ENCODE results near the gene CX3CR1.

Gene CX3CR1

GRCh38 chr3:39277893-39278615, 1.8 kb downstream of the CX3CR1 start:
- 70% methylated on average over 5 of the region's 5 CpGs for WGBS
- Histone ChIP-seq H3K9me3 (ENCODE audit: insufficient read depth, low read depth, low read length) (no peaks in the 10 kb centered on the region), H3K27me3 (ENCODE audit: insufficient read depth, low read length) (no peaks in the 10 kb centered on the region), H3K4me1 (ENCODE audit: insufficient read depth, low read length) (no peaks in the 10 kb centered on the region), H3K4me3 (ENCODE audit: low read length) (no peak overlapping the region), H3K27ac (ENCODE audit: low read depth, low read length) (no peak overlapping the region), H3K9ac (ENCODE audit: low read depth, low read length) (no peak overlapping the region), H3K36me3 (ENCODE audit: insufficient read depth, low read length) (no peaks in the 10 kb centered on the region)

GRCh38 chr3:39276746-39277145, 3.1 kb downstream of the CX3CR1 start:
- no peaks in the 10 kb centered on the region for H3K9me3 ChIP-seq (ENCODE audit: insufficient read depth, low read depth, low read length)
- H3K27ac ChIP-seq (ENCODE audit: low read depth, low read length), result no peak overlapping the region
- no peaks in the 10 kb centered on the region for H3K36me3 ChIP-seq (ENCODE audit: insufficient read depth, low read length)
- H3K4me1 ChIP-seq (ENCODE audit: insufficient read depth, low read length), result no peaks in the 10 kb centered on the region
- H3K9ac ChIP-seq (ENCODE audit: low read depth, low read length), result no peak overlapping the region
- H3K4me3 ChIP-seq (ENCODE audit: low read length), result no peak overlapping the region
- H3K27me3 ChIP-seq (ENCODE audit: insufficient read depth, low read length), result no peaks in the 10 kb centered on the region

DNA sequence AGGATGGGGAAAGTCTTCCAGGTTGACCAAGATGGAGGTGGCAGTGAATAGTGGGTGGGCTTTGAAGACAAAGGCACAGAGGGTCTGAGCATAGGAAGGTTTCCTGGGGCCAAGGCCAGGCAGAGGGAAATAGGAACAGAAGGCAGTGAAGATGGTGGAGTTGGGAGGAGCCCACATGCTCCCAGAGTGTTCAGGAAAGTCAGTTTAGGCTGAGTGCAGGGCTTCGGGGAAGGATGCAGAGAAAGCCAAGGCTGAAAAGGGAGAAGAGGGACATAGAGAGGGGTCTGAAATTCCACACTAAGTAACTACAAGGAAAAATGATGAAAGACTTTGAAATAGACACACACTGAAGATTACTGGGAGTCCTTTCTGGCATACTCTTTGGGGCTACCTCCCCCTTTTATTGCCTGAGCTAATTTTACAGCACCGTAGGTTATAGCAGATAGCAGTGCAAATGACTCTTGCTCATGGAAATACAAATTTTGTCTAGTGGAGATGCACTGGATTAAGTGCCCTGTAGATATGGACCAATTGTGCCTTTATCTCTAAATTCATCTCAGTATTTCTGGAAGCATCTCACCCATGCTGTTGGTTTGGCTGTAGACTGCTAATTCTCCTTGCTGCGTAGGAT, 3.8 kb downstream of the CX3CR1 start:
- Histone ChIP-seq H3K4me1 (ENCODE audit: insufficient read depth, low read length) (no peaks in the 10 kb centered on the region), H3K9ac (ENCODE audit: low read depth, low read length) (no peak overlapping the region), H3K9me3 (ENCODE audit: insufficient read depth, low read depth, low read length) (no peaks in the 10 kb centered on the region), H3K36me3 (ENCODE audit: insufficient read depth, low read length) (no peaks in the 10 kb centered on the region), H3K27me3 (ENCODE audit: insufficient read depth, low read length) (no peaks in the 10 kb centered on the region), H3K4me3 (ENCODE audit: low read length) (no peak overlapping the region), H3K27ac (ENCODE audit: low read depth, low read length) (no peak overlapping the region)
- WGBS, result 95% methylated on average over 3 of the region's 3 CpGs

DNA sequence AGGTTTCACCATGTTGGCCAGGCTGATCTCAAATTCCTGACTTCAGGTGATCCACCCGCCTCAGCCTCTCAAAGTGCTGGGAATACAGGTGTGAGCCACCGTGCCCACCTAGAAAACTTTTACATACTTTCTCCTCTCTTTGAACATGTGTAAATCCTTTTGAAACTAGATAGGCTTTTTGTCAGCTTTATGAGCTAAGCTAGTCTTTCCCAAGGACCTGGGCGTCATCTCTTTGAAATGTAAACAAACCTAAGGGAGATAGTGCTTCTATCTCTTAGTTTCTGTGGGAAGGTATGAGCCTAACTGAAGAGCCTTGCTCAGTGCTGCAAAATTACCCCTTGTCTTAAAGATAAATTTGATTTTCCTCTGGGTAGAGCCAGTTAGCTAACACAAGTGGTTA, 4.8 kb downstream of the CX3CR1 start:
- no peaks in the 10 kb centered on the region for H3K27me3 ChIP-seq (ENCODE audit: insufficient read depth, low read length)
- WGBS, result 75% methylated on average over 3 of the region's 3 CpGs

GRCh38 chr3:39273119-39273518, 6.7 kb downstream of the CX3CR1 start:
- 62% methylated on average over 3 of the region's 3 CpGs for WGBS
- H3K27ac ChIP-seq (ENCODE audit: low read depth, low read length), result no peak overlapping the region
- H3K27me3 ChIP-seq (ENCODE audit: insufficient read depth, low read length), result no peaks in the 10 kb centered on the region

More for the DNA sequence above, 4.8 kb downstream of the CX3CR1 start:
- no peaks in the 10 kb centered on the region for H3K9me3 ChIP-seq (ENCODE audit: insufficient read depth, low read depth, low read length)
- no peak overlapping the region for H3K27ac ChIP-seq (ENCODE audit: low read depth, low read length)
- H3K9ac ChIP-seq (ENCODE audit: low read depth, low read length), result no peak overlapping the region
- H3K4me3 ChIP-seq (ENCODE audit: low read length), result no peak overlapping the region
- no peaks in the 10 kb centered on the region for H3K4me1 ChIP-seq (ENCODE audit: insufficient read depth, low read length)
- H3K36me3 ChIP-seq (ENCODE audit: insufficient read depth, low read length), result no peaks in the 10 kb centered on the region

GRCh38 chr3:39272191-39272590, 7.6 kb downstream of the CX3CR1 start:
- H3K27me3 ChIP-seq (ENCODE audit: insufficient read depth, low read length), result no peaks in the 10 kb centered on the region
- WGBS, result 85% methylated on average over 2 of the region's 2 CpGs
- no peak overlapping the region for H3K9ac ChIP-seq (ENCODE audit: low read depth, low read length)
- H3K9me3 ChIP-seq (ENCODE audit: insufficient read depth, low read depth, low read length), result no peaks in the 10 kb centered on the region
- H3K4me3 ChIP-seq (ENCODE audit: low read length), result no peak overlapping the region
- no peaks in the 10 kb centered on the region for H3K36me3 ChIP-seq (ENCODE audit: insufficient read depth, low read length)
- H3K4me1 ChIP-seq (ENCODE audit: insufficient read depth, low read length), result no peaks in the 10 kb centered on the region
- H3K27ac ChIP-seq (ENCODE audit: low read depth, low read length), result no peak overlapping the region

More at GRCh38 chr3:39273119-39273518, 6.7 kb downstream of the CX3CR1 start:
- no peaks in the 10 kb centered on the region for H3K9me3 ChIP-seq (ENCODE audit: insufficient read depth, low read depth, low read length)
- H3K9ac ChIP-seq (ENCODE audit: low read depth, low read length), result no peak overlapping the region
- H3K36me3 ChIP-seq (ENCODE audit: insufficient read depth, low read length), result no peaks in the 10 kb centered on the region
- no peak overlapping the region for H3K4me3 ChIP-seq (ENCODE audit: low read length)
- no peaks in the 10 kb centered on the region for H3K4me1 ChIP-seq (ENCODE audit: insufficient read depth, low read length)

DNA sequence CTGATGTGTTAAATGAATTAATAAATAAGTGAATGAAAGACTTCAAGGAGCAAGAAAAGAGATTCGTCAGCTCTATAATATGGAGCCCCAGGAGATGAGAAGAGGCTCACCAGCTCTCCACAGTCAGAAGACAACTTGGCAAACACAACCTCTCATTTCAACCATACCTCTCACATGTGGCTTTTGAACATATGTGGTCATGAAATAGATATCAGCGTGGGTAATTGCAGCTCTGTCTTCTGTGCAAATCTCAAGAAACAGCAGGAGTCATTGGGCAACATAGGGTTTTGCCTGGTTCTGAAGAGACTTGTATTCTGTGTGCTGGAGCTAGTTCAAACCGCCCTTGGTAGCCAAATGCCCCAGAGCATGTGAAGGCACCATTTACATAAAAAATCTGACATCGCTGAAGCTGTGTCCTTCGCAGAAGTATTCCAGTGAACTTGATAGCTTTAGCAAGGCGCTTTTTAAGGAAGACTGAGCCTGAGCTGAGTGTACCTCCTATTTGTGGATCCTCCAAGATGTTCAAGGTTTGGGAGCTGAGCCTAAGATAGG, 8.4 kb downstream of the CX3CR1 start:
- no peaks in the 10 kb centered on the region for H3K4me1 ChIP-seq (ENCODE audit: insufficient read depth, low read length)
- no peaks in the 10 kb centered on the region for H3K36me3 ChIP-seq (ENCODE audit: insufficient read depth, low read length)
- H3K9me3 ChIP-seq (ENCODE audit: insufficient read depth, low read depth, low read length), result no peaks in the 10 kb centered on the region
- WGBS, result 93% methylated on average over 6 of the region's 6 CpGs
- no peaks in the 10 kb centered on the region for H3K27me3 ChIP-seq (ENCODE audit: insufficient read depth, low read length)
- no peak overlapping the region for H3K27ac ChIP-seq (ENCODE audit: low read depth, low read length)
- no peak overlapping the region for H3K4me3 ChIP-seq (ENCODE audit: low read length)
- no peak overlapping the region for H3K9ac ChIP-seq (ENCODE audit: low read depth, low read length)

- Histone ChIP-seq H3K9ac (ENCODE audit: low read depth, low read length) (no peak overlapping the region), H3K4me3 (ENCODE audit: low read length) (no peak overlapping the region), H3K9me3 (ENCODE audit: insufficient read depth, low read depth, low read length) (no peaks in the 10 kb centered on the region), H3K4me1 (ENCODE audit: insufficient read depth, low read length) (no peaks in the 10 kb centered on the region), H3K27ac (ENCODE audit: low read depth, low read length) (no peak overlapping the region), H3K36me3 (ENCODE audit: insufficient read depth, low read length) (no peaks in the 10 kb centered on the region), H3K27me3 (ENCODE audit: insufficient read depth, low read length) (no peaks in the 10 kb centered on the region)
- WGBS, result 90% methylated on average over 4 of the region's 4 CpGs
These were observed 10.3 kb downstream of the CX3CR1 start for GRCh38 chr3:39269528-39269927.

DNA sequence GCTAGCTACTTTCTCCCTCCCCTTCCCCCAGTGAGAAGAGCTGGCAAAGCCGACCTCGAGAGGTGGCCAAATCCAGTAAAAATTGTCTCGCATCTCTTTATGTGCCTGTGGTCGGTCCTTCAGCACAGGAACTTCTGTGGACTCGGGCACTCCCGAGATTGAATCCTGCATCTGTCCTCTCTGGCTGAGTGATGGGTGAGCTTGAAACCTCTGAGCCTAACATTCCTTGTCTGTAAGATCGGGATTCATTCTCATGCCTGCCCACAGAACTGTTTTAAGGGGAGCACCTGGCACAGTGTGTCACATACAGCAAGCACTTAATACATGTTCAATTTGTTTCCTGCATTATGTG, 11.3 kb downstream of the CX3CR1 start:
- 92% methylated on average over 7 of the region's 7 CpGs for WGBS
- Histone ChIP-seq H3K4me3 (ENCODE audit: low read length) (no peak overlapping the region), H3K9ac (ENCODE audit: low read depth, low read length) (no peak overlapping the region), H3K9me3 (ENCODE audit: insufficient read depth, low read depth, low read length) (no peaks in the 10 kb centered on the region), H3K27ac (ENCODE audit: low read depth, low read length) (no peak overlapping the region), H3K36me3 (ENCODE audit: insufficient read depth, low read length) (no peaks in the 10 kb centered on the region), H3K27me3 (ENCODE audit: insufficient read depth, low read length) (no peaks in the 10 kb centered on the region), H3K4me1 (ENCODE audit: insufficient read depth, low read length) (no peaks in the 10 kb centered on the region)

- Histone ChIP-seq H3K27ac (ENCODE audit: low read depth, low read length) (no peak overlapping the region), H3K27me3 (ENCODE audit: insufficient read depth, low read length) (no peaks in the 10 kb centered on the region), H3K4me3 (ENCODE audit: low read length) (no peak overlapping the region), H3K9ac (ENCODE audit: low read depth, low read length) (no peak overlapping the region), H3K4me1 (ENCODE audit: insufficient read depth, low read length) (no peaks in the 10 kb centered on the region), H3K9me3 (ENCODE audit: insufficient read depth, low read depth, low read length) (no peaks in the 10 kb centered on the region), H3K36me3 (ENCODE audit: insufficient read depth, low read length) (no peaks in the 10 kb centered on the region)
- 90% methylated on average over 15 of the region's 15 CpGs for WGBS
These were observed 11.9 kb downstream of the CX3CR1 start for GRCh38 chr3:39267631-39268548.

- WGBS, result 91% methylated on average over 3 of the region's 3 CpGs
- H3K4me1 ChIP-seq (ENCODE audit: insufficient read depth, low read length), result no peaks in the 10 kb centered on the region
- no peak overlapping the region for H3K27ac ChIP-seq (ENCODE audit: low read depth, low read length)
- no peak overlapping the region for H3K4me3 ChIP-seq (ENCODE audit: low read length)
- no peaks in the 10 kb centered on the region for H3K9me3 ChIP-seq (ENCODE audit: insufficient read depth, low read depth, low read length)
- H3K36me3 ChIP-seq (ENCODE audit: insufficient read depth, low read length), result no peaks in the 10 kb centered on the region
- H3K27me3 ChIP-seq (ENCODE audit: insufficient read depth, low read length), result no peaks in the 10 kb centered on the region
- no peak overlapping the region for H3K9ac ChIP-seq (ENCODE audit: low read depth, low read length)
These were observed 15.8 kb downstream of the CX3CR1 start for GRCh38 chr3:39264053-39264452.
